Activated naive CD4-positive, alpha-beta T cell treated with anti-CD3 and anti-CD28 coated beads, Interleukin-2, amount 50 U/mL, for 16 hours (primary cell): ENCODE measurements around the gene XBP1.
A peak's percentile ranks its signal among the peaks of the same experiment; 100 is the strongest.
"Not testable (repeated sequence)": the region's sequence is repeated elsewhere in the genome, so short reads cannot be mapped to it uniquely, and the experiment has no call there.

Experiments
- DNase-seq: peaks from one replicate; pipeline ENCODE4 v3.0.0-alpha.2; 2020

XBP1 gene

GRCh38 chr22:28800308-28801041, at the start of gene XBP1:
Gene XBP1, minus strand, starts transcription at chr22:28800569.
- peak; percentile 90 for DNase-seq

GRCh38 chr22:28846994-28847393, 46.6 kb upstream of the XBP1 start:
- DNase-seq = no peak

- not testable (repeated sequence) for DNase-seq
These were observed 43.9 kb upstream of the XBP1 start for GRCh38 chr22:28844277-28844676.

- no peak for DNase-seq
These were observed 43.3 kb upstream of the XBP1 start for GRCh38 chr22:28843633-28844032.

GRCh38 chr22:28841111-28841510, 40.7 kb upstream of the XBP1 start:
- no peak for DNase-seq

- DNase-seq = no peak
These were observed 38.6 kb upstream of the XBP1 start for GRCh38 chr22:28838971-28839370.

- DNase-seq = no peak
These were observed 37.3 kb upstream of the XBP1 start for GRCh38 chr22:28837640-28838039.

GRCh38 chr22:28835630-28836189, 35.3 kb upstream of the XBP1 start:
- DNase-seq = no peak

- DNase-seq = no peak
These were observed 33.0 kb upstream of the XBP1 start for GRCh38 chr22:28833276-28833923.

- DNase-seq = no peak
These were observed 32.4 kb upstream of the XBP1 start for GRCh38 chr22:28832731-28833130.

GRCh38 chr22:28831140-28832072, 31.0 kb upstream of the XBP1 start:
- DNase-seq = no peak

- DNase-seq = no peak
These were observed 30.1 kb upstream of the XBP1 start for GRCh38 chr22:28830441-28830840.

GRCh38 chr22:28829358-28830181, 29.2 kb upstream of the XBP1 start:
- DNase-seq = peak; percentile 70

GRCh38 chr22:28826921-28827320, 26.6 kb upstream of the XBP1 start:
- no peak for DNase-seq

GRCh38 chr22:28826430-28826829, 26.1 kb upstream of the XBP1 start:
- DNase-seq = not testable (repeated sequence)

- not testable (repeated sequence) for DNase-seq
These were observed 24.1 kb upstream of the XBP1 start for GRCh38 chr22:28824455-28824854.

- DNase-seq = no peak
These were observed 22.7 kb upstream of the XBP1 start for GRCh38 chr22:28822930-28823551.

GRCh38 chr22:28821452-28821851, 21.1 kb upstream of the XBP1 start:
- no peak for DNase-seq

- DNase-seq = no peak
These were observed 20.5 kb upstream of the XBP1 start for GRCh38 chr22:28820885-28821284.

GRCh38 chr22:28819253-28820096, 19.1 kb upstream of the XBP1 start:
- DNase-seq = no peak
